Keratinocyte (primary cell): ENCODE results near the gene P2RY8.

Experiments
- EZH2 ChIP-seq: IDR thresholded peaks from one replicate; pipeline ENCODE4 v1.6.1; 2012; ENCODE audit warnings: inconsistent platforms, mild to moderate bottlenecking, low read length, moderate library complexity
- TF ChIP-seq, protein P1 (sequence below), 3 experiments: IDR thresholded peaks in 1 of 3; conservative IDR thresholded peaks in 1 of 3; optimal IDR thresholded peaks in 1 of 3; 2 replicates in 2 of 3; 3 replicates in 1 of 3; pipeline versions ENCODE3 to v1.5.1; 2011; ENCODE audit warnings: low read length in 3 of 3, mild to moderate bottlenecking in 3 of 3, moderate library complexity in 2 of 3, control low read depth in 1 of 3, inconsistent platforms in 1 of 3; ENCODE audit not compliant: insufficient read depth in 2 of 3; ENCODE audit errors: extremely low read depth in 1 of 3

DNA sequence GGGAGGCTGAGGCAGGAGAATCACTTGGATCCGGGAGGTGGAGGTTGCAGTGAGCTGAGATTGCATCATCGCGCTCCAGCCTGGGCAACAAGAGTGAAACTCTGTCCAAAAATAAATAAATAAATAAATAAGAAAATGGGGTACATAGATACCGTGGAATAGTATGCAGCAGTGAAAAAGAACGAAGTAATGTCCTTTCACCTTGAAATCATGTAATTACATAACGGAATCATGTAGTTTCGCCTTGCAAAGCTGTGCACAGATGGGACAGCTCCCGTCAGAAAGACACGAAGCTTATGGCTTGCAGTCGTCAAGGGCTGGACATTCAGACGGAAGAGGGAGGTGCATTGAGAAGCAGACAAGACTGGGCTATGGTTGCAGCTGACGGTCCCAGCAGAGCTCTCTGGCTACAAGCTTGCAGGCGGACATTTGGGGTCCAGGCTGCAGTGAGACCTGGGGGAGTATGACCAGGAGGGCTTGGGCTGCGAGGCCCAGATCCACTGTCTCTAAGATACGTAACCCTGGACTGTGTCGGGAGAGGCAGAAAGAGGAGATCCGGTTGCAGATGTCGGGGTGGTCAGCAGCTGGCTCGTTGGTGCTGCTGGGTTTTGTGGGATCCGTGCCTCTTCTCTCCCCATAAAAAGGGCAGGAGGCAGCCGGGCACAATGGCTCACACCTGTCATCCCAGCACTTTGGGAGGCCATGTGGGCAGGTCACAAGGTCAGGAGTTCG lies 6.2 kb upstream of the P2RY8 start:
- TF ChIP-seq, protein P1, sequence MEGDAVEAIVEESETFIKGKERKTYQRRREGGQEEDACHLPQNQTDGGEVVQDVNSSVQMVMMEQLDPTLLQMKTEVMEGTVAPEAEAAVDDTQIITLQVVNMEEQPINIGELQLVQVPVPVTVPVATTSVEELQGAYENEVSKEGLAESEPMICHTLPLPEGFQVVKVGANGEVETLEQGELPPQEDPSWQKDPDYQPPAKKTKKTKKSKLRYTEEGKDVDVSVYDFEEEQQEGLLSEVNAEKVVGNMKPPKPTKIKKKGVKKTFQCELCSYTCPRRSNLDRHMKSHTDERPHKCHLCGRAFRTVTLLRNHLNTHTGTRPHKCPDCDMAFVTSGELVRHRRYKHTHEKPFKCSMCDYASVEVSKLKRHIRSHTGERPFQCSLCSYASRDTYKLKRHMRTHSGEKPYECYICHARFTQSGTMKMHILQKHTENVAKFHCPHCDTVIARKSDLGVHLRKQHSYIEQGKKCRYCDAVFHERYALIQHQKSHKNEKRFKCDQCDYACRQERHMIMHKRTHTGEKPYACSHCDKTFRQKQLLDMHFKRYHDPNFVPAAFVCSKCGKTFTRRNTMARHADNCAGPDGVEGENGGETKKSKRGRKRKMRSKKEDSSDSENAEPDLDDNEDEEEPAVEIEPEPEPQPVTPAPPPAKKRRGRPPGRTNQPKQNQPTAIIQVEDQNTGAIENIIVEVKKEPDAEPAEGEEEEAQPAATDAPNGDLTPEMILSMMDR (optimal IDR thresholded peaks at IDR 0.05 in 1 of 3, IDR thresholded peaks at IDR 0.05 in 1 of 3, conservative IDR thresholded peaks at IDR 0.05 in 1 of 3; ENCODE audit: extremely low read depth in 1 of 3, insufficient read depth in 2 of 3, low read length in 3 of 3): no peak
- no peak for TF ChIP-seq EZH2
